ENCODE data around the gene BID.

BID gene

DNA sequence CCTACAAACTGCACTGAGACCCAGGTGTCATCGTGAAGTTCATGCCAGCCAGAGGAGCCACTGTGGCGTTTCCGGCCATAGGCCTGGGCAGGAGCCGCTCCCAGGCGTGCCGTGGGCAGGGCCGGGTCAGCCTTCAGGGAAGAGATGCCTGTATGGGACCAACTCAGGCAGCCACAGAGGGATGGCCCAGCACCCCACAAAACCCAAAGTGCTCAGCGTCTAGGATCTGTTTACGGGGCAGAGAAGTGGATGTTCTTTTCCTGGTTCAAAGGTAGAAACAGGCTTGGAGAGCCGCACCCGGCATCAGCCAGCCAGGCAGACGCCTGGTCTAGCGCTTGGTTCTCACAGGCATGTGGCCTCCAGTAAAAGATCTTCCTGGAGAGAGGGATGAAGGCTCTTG, 8.4 kb upstream of the BID start:
- DNase-seq, result no peak

DNA sequence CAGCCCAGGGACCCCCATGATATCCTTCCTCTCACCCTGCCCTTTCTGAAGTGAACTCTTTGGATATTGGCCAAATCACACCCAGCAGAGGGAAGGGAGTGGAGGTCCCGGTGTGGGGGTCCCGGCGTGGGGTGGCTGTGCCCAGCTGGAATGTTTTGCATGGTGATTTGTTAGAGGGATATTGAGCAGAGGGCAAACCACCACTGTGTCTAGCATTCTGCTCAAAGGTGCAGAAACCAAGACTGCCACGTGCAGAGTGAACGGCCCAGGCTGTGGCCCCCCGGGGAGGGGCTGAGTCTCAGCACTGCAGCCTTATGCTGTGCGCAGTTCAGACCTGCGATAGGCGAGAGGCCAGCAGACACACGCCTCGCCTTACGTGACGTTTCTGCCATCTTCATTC, 7.9 kb upstream of the BID start:
- DNase-seq, result no peak

DNA sequence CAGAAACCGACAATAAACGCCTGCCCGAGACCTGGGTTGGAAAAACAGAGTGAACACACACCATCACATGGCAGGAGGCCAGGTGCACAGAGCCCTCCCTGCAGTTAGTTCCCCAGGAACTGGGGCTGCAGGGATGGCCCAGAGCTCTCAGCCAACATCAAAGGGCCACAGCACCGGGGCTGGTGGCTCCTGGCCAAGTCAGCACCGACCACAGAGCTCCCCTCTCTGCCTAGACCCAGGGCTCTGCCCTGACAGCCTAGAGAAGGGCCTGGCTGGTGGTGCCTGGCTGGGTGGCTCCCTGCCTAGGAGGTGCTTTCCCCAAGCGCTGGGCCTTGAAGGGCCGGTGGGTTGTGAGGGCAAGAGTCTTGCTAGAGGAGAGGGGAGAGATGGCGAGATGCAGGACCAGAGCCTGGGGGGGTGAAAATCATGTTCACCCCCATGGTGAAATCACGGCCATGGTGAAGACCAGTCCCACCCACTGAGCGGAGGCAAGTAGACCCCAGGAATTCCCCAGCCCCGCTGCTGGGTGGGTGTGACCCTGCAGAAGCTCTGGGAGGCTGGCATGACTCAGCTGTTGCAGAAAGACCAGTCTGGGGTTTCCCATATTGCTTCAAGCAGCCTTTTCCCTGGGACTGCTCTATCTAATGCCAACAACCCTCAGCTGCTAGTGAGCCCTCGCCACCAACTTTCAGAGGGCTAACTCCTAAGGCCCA, 7.2 kb upstream of the BID start:
- DNase-seq, result no peak

DNA sequence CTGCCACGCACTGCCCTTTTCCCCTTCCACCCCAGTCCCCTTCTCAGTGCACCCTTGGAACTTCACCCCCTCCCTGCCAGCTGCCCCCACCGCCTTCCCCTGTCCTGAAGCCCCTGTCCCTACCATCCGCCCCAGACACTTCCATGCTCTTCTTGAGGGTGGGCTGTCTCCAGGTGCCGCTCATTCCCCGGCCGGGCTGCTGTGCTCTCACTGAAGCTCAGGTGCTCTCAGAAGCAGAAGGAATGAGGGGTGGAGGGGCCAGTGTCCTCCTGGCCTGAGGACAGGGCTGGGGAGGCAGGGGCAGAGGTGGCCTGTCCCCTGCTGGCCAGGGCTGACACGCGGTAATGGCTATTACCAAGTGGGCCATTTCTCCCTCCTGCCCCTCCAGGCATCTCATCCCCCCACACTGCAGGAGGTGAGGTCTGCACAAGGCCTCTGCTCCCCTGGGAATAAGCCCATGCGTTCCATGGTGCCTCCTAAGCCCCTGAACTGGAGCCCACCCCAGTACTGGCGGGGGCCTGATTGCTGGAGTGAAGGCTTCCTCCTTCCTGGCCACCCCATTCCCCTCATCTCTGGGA, 6.6 kb upstream of the BID start:
- no peak for DNase-seq

DNA sequence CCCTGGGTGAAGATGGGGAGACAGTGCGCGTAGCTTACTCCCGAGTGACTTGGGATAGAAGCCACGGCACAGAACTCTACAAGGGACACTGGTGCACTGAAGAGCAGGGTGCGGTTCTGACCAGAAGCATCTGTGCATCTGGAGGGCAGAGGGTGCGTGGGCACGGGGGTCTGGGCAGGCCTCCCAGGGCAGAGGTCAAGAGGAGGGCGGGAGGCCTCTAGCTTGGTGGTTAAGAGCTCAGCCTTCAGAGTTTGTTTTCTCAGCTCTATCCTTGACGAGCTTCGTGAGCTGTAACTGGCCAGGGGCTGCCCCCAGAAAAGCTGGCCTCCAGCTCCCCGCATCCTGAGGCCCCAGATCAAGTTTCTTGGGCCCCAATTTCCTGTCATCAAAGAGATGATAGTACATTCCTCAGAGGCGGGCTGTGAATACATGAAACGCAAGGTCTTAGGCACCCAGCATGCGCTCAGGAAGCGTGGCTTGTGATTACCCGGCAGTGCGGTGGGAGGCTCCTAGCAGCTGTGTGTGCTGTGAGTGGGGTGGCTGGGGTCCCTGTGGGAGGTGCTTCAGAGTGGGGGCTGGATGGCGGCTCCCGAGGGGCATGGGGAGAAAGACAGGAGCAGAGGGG, 6.0 kb upstream of the BID start:
- no peak for DNase-seq

DNA sequence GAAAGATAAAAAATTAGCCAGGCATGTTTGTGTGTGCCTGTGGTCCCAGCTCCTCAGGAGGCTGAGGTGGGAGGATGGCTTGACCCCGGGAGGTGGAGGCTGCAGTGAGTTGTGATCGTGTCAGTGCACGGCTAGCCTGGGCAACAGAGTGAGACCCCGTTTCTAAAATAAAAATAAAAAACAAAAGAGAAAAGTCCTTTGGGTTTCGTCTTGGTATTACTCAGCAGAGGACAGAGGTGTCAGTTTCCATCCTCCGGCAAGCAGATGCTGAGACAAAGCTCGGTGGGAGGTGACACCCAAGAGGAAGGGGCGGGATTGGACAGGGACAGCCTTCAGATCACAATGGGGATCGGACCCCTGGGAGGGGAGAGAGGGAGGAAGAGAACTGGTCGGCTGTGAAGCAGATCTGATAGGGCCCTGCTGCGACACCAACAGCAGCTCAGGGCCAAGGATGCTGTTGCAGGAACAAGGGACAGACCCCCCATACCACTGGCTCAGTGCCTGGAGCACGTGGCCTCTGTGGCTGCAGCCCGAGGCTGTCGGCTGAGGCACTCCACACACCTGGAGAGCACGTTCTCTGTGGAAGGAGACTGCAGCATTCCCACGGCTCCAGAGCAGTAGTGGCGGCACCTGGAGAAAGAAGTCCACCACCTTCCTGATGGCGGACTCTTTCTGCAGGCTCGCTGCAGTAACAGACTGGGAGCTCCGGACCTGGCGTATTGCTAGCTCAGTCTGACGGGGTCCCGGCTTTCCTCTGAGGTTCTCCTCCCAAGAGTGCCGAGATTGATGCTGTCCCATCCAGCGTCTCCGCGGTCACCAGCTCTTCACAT, 5.2 kb upstream of the BID start:
- peak; percentile 70 for DNase-seq

DNA sequence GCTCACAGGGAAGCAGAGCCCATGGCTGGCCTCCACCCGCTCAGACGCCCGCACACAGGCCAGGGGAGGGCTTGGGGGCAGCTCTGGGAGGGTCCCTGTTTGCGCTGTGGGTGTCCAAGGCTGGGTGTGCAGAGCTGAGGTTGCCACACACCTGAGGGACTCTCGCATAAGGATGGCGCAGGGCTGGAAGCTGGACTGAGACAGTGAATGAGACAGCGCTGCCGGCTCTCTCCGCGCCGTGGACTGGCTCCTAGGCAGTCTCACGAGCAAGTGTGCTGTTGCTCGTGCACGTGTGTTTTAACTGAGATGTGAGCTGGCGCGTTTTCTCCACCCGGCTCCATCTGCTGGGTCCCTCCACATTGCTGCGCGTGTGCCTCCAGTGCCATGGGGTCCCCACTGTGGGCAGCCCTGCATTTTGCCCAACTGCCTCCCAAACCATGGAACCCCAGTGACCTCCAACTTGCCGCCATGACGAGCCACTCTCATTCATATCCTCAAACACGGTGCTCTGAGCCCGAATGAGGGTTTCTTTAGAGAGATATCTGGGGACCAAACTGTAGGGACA, 4.2 kb upstream of the BID start:
- DNase-seq, result no peak

DNA sequence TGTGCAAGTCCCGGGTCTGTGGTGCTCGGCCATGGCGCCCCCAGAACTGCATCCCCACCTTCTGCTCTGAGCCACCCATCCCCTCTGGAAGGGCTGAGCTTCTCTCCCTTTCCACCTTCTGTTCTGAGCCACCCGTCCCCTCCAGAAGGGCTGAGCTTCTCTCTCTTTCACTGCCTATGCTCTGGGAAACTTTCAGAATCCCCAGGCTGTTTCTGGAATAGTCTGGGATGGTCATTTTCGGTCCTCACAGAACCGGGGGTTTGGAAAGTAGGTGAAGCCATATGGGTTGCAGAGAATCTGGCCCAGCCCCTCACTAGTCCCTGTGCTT, 3.4 kb upstream of the BID start:
- DNase-seq, result no peak

DNA sequence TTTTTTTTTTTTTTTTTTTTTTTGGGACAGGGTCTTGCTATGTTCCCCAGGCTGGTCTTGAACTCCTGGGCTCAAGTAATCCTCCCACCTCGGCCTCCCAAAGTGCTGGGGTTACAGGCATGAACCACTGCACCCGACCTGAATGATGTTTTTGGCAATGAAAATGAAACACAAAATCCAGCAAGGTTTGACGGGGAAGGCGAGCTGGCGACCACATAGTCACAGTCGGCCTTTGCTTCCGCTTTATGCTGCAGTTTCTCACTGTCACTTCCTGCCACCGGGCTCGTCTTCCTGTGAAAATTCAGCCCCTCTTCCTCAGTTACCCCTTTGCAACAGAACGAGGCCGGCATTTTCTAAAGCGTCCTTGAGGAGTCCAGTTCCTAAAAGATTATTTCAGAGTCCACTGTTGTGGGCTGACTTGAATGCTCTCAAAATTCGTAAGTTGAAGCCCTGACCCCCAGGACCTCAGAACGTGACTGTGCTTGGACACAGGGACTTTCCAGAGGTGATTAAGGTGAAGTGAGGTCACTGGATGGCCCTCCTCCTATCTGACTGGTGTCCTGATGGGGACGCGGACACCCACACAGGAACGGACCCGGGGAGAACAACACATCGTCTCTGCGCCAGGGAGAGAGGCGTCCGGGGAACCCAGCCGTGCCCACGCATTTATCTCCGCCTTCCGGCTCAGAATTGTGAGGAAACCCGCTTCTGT, 2.9 kb upstream of the BID start:
- no peak for DNase-seq

DNA sequence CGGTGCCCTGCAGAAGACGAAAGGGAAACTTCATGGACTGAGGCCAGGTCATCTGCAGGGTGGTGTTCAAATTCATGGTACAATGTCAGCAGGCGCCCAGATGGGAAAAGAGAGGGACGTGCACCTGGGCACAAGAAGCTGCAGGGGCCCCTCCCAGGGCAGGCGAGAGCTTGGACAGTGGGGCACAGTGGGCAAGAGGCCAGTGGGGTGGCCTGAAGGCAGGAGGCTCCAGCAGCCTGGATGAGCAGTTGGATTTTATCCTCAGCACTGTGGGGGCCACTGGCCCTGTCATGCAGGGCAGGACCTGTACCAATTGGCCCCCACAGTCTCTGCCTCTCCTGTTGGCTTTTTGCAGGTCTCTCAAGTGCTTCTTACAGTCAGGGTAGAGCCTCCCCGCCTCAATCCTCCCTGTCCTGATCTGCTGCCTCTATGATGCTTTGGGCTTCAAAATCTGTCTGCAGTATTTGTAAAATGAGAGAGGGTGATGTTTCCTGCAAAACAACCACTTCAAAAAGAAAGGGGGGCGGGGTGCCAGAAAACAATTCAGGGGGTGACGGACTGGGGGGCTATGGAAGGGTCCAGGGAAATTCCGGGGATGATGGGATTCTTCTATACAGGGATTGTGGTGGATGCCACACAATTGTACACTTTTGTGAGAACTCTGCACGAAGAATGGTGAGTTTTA, 1.7 kb upstream of the BID start:
- no peak for DNase-seq

DNA sequence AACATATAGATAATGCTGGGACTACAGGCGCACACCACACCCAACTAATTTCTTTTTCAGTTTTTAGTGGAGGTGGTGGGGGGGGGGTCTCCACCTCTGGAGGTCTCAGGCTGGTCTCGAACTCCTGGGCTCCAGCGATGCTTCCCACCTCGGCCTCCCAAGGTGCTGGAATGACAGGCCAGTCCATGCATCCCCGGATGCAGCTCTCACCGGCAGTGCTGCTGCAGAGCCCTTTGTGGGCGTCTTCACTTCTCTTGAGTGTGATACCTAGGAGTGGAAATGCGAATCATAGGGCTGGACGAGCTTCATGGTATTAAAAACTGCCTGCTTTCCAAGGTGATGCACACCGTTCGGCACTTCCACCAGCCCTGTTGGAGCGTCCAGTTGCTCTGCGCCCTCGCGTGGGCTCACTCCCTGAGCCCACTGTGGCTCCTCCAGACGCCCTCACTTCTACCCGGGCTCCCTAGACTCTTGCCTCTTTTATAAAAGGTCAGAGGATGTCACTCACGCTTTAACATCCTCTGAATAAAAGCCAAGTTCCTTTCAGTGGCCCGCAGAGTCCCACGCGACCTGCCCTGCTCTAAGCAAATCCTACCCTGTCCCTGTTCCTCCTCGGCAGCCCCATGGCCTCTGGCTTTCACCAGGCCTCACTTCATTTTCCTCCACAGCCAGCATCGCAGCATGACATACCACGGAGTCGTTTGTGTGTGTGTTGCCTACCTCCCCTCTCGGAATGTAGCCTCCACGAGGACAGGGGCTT, 837 bp upstream of the BID start:
- DNase-seq, result no peak

DNA sequence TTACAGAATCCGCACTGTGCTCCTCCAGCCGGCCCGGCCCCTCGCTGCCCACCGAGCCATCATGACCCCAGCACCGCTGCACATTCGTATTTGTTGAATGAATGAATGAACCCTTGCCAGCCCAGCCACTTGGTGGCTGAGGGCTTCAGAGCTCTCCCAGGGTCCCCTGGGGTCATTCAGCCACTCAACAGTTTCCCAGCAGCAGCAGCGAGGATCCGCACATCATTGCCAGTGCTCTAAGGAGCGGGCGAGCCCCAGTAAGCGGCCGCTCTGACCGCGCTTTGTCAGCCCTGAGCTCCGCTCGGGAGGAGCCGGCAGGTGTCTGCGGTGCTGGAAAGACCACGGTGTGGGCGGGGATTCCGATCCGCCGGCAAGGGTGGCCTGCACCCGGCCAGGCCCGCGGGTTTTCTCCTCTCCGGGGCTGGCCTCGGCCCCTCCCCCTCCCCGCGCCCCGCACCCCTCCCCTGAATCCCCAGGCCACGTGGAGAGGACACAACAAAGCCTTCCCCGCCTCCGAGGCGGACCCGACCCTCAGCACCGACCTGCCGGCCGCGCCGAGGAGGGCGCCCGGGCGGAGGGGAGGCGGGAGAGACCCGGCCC, 563 bp downstream of the BID start:
- peak; percentile 74 for DNase-seq

DNA sequence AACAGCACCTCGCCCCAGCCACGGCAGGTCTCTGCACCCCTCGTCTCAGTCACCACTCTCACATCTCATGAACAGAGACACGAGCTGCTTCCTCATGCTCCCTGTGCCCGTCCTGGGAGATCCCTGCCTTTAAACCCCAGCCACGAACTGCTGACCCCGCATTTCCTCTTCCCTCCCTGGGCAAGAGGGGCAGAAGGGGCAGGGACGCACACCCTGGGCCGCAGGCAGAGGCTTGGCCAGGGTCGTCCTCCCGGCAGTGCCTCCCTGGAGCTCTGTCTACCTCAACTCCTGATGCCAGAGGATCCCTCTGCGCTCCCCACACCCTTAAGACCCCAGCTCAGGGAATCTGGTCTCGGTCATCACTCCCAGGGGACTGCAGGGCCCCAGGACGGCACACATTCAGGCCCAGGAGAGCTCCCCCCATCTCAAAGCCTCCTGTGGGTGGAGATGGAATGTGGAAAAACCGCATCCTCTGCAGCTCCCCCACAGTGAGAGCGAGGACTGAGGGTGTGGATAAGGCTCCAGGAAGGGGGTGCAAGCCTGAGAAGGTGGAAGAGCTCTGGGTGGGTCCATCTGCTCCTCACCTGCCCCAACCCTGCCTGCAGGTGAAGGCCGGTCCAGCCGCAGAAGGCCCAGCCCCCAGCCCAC, 1.2 kb downstream of the BID start:
- DNase-seq, result no peak

DNA sequence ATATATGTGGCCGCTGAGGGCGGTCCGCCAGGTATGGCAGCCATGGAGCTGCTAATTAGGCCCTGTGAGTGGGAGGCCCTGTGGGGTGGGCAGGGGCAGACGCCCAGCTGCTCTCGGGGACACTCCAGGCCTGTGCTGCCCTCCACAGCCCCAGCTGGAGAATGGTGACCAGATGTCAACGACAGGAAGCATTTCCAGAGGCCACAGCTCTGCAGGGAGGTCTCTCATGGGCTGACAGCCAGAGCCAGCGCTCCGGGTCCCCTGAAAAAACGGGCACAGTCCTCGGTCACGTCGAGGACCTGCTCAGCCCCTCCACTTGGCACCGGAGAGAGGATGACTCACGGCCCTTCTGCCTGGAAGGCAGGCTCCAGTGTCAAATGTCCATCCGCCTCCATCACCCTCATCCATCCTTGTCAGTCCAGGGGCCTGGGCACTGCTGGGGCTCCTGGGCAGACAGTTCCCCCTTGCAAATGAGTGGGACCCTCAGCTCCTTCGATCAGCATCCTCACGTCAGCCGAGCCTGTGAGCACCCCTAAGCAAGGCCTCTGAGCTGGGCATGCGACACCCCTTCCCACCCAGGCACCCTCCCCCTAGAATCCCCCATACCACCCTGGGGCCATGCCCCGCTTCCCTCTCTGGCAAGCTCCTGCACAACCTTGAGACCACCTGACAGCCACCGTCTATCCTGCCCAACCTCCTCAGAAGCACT, 1.9 kb downstream of the BID start:
- DNase-seq, result no peak

DNA sequence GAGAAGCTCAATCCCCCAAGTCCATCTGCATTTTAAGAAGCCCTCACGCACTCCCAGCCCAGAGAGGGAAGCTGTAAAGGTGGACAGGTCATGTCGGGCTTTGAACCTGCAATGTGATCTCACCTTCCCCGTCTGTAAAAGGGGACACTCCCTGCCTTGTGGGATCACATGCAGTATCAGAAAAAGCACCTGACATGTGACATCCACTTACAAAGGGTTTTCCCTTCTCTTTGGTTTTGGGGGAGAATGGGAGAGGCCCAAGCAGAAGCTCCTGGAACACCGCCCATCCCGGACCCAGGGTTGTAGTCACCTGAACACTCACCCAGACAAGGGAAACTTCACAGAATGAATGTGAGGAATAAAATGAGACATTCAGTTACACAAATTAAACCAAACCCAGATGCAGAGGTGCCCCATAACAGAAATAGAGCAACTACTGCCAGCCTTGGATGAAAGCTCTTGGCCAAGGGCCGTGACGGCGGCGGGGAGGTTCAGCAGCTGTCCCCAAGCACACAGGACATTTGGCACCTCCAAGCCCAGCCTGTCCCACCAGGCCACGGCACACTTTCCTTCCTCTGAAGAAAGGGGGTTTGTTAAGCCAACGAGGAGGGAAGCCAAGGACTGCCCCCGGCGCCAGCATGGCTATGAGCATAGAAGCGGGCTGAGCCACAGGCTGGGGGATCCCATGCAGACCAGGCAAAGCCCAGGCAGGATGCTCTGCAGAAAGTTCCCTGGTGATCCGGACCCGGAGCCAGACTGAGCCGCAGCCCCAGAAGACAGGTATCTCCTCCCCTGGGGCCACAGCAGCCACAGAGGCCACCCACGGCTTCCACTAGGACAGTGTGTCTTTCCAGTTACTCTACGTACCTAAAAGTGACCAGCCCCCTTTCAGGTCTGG, 3.8 kb downstream of the BID start:
- no peak for DNase-seq

DNA sequence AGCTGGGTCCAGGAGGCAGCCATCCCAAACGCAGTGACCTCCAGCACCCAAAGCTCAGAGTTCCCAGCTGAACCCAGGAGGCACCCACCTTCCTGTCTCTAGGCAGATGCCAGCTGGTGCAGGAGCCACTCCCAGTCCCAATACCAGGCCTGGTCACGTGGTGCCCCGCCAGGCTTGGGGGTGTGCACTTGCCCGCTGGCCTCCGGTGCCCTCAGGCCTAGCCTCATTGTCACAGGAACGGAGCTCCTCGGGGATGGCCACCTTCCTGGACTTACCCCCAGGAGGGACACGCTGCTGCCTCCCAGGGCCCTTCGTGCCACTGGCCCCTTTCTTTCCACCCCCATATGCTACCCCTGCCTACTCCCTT, 4.6 kb downstream of the BID start:
- DNase-seq, result no peak

DNA sequence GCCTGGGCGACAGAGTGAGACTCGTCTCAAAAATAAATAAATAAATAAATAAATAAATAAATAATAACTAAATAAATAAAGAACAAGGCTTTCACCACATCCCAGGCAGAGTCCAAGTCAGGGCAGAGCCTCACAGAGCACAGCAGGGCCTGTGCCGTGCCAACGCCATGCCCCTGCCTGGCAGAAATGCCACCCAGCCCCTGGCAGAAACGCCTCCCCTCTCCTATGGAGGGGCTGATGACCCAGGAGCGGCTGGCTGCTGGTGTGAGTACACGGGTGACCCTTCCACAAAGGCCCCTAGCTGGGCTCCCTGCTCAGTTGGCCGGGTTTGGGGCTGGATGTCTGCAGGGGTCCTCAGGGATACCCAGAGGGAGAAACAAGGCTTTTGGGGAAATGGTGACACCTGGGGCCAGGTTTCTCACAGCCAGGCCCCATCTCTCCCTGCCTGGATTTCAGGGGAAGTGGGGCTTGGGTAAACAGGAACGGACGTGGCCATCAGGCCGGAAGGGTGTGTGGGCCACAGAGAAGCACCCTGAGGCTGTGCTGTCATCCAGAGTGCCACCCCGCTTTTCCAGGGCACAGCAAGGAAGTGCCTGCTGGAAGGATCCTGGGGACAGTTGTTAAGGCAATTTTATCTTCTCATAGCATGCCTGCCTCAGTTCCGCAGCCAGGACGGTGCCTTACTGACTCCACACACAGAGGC, 5.1 kb downstream of the BID start:
- DNase-seq, result no peak
